CD4-positive, alpha-beta T cell (primary cell): Measurements from ENCODE around the gene ANKRD6. TPM values are rescaled to one million over a fixed set of nuclear protein-coding genes. Genes with fewer than 3 reads are reported as not detected.

Experiments
- ATAC-seq: fragments of 200-7000 bp; cut with Tn5 transposase; one replicate; pipeline ENCODE4 v1.10.0; 2022; ENCODE audit warnings: mild to moderate bottlenecking; ENCODE audit not compliant: poor library complexity
- CTCF ChIA-PET: fragments of 350-600 bp; sonication (Branson Sonifier 250); formaldehyde crosslinking; loops from one replicate; lab custom pipeline; 2021; ENCODE audit warnings: antibody characterized with exemption, inconsistent platforms; lab: Charles Lee
- POLR2A ChIA-PET: fragments of 350-600 bp; sonication (Branson Sonifier 250); formaldehyde crosslinking; loops from one replicate; lab custom pipeline; 2021; ENCODE audit warnings: antibody characterized with exemption, inconsistent platforms; lab: Charles Lee
- DNase-seq, 14 experiments: peaks; one replicate each; pipeline ENCODE4 v3.0.0-alpha.2; 2013 to 2020; ENCODE audit warnings: mixed read lengths in 2 of 14
- H3K27ac ChIP-seq, 2 donors: one replicate each; pipeline versions ENCODE4 v1.5.1 to v1.7.0; 2013; ENCODE audit warnings: low read length in 2 of 2, low read depth in 1 of 2, mild to moderate bottlenecking in 1 of 2
- H3K27me3 ChIP-seq, 2 experiments: 1 replicate in 1 of 2; 2 replicates in 1 of 2; pipeline versions ENCODE4 v1.6.1 to v1.7.0; 2013; ENCODE audit warnings: low read length in 2 of 2, control low read depth in 1 of 2, mild to moderate bottlenecking in 1 of 2, moderate library complexity in 1 of 2; ENCODE audit not compliant: insufficient read depth in 2 of 2, control insufficient read depth in 1 of 2
- H3K36me3 ChIP-seq: one replicate; pipeline ENCODE4 v1.6.1; 2013; ENCODE audit warnings: low read length, control low read depth; ENCODE audit not compliant: insufficient read depth
- H3K4me1 ChIP-seq: one replicate; pipeline ENCODE4 v1.6.1; 2013; ENCODE audit warnings: low read length, control low read depth; ENCODE audit not compliant: insufficient read depth
- H3K4me3 ChIP-seq: one replicate; pipeline ENCODE4 v1.5.1; 2013; ENCODE audit warnings: mild to moderate bottlenecking, low read length, moderate library complexity
- H3K9me3 ChIP-seq, 2 experiments: 1 replicate in 1 of 2; 2 replicates in 1 of 2; pipeline versions ENCODE4 v1.6.1 to v1.7.0; 2013; ENCODE audit warnings: low read length in 2 of 2, mild to moderate bottlenecking in 2 of 2, control low read depth in 1 of 2, moderate library complexity in 1 of 2; ENCODE audit not compliant: control insufficient read depth in 1 of 2, insufficient read depth in 1 of 2
- H3K27ac Mint-ChIP-seq: one replicate; pipeline ENCODE4 v1.8.0; 2020; ENCODE audit warnings: mixed read lengths
- H3K27me3 Mint-ChIP-seq: one replicate; pipeline ENCODE4 v1.8.0; 2021; ENCODE audit warnings: mixed read lengths
- H3K36me3 Mint-ChIP-seq: one replicate; pipeline ENCODE4 v1.8.0; 2021; ENCODE audit warnings: low read depth, mixed read lengths
- H3K4me1 Mint-ChIP-seq: one replicate; pipeline ENCODE4 v1.8.0; 2021; ENCODE audit warnings: low read depth, mixed read lengths
- H3K4me3 Mint-ChIP-seq: one replicate; pipeline ENCODE4 v1.8.0; 2020; ENCODE audit warnings: mild to moderate bottlenecking, mixed read lengths
- H3K9me3 Mint-ChIP-seq: one replicate; pipeline ENCODE4 v1.8.0; 2020; ENCODE audit warnings: mixed read lengths
- intact Hi-C, 2 experiments: fragments of 100-400 bp; cut with DNase I in 1 of 2; cut with micrococcal nuclease in 1 of 2; formaldehyde crosslinking; loops; one replicate each; pipeline versions ENCODE4 v1.15.1 to v1.9.0; 2023 to 2025; cut with DNase I, micrococcal nuclease
- total RNA-seq, 174 experiments: library from RNA in 2 of 174; stranded (reverse) in 2 of 174; gene quantifications; one replicate each; pipeline ENCODE4 v1.2.3 and lab custom pipeline; 2021 to 2026
- TF ChIP-seq, protein P1 (sequence below): fragments of 200-600 bp; IDR thresholded peaks from one replicate; pipeline ENCODE4 v1.8.0; 2022; ENCODE audit warnings: antibody characterized with exemption, mild to moderate bottlenecking

ANKRD6 gene
- total RNA-seq, 2 experiments from 2014 or later, result 3.8 to 4.8 TPM

DNA sequence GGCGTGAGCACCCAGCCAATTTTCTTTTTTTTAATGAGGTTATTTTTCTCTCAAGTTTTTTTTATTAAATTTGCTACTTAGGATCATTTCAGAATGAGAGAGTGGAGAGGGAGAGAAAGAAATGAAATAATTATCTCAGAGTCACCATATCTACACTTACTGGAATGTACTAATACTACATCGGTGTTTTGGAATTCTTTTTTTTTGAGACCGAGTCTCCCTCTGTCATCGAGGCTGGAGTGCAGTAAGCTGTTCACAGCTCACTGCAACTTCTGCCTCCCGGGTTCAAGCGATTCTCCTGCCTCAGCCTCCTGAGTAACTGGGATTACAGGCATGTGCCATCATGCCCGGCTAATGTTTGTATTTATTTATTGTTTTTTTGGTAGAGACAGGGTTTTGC, 27.8 kb downstream of the ANKRD6 start:
- no peak overlapping the region for H3K27ac Mint-ChIP-seq
- H3K4me1 Mint-ChIP-seq, result no peaks in the 10 kb centered on the region
- H3K4me1 ChIP-seq, result no peaks in the 10 kb centered on the region
- peaks cover 2% of the 10 kb centered on the region for H3K9me3 Mint-ChIP-seq
- ChIA-PET POLR2A (no interaction called here), CTCF (no interaction called here)
- H3K36me3 ChIP-seq, result no peaks in the 10 kb centered on the region
- no peak overlapping the region for H3K4me3 ChIP-seq
- H3K27me3 Mint-ChIP-seq, result no peaks in the 10 kb centered on the region
- TF ChIP-seq, protein P1, sequence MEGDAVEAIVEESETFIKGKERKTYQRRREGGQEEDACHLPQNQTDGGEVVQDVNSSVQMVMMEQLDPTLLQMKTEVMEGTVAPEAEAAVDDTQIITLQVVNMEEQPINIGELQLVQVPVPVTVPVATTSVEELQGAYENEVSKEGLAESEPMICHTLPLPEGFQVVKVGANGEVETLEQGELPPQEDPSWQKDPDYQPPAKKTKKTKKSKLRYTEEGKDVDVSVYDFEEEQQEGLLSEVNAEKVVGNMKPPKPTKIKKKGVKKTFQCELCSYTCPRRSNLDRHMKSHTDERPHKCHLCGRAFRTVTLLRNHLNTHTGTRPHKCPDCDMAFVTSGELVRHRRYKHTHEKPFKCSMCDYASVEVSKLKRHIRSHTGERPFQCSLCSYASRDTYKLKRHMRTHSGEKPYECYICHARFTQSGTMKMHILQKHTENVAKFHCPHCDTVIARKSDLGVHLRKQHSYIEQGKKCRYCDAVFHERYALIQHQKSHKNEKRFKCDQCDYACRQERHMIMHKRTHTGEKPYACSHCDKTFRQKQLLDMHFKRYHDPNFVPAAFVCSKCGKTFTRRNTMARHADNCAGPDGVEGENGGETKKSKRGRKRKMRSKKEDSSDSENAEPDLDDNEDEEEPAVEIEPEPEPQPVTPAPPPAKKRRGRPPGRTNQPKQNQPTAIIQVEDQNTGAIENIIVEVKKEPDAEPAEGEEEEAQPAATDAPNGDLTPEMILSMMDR, result no peak
- intact Hi-C loops, result no loop called here
- no peaks in the 10 kb centered on the region for H3K27me3 ChIP-seq
- ATAC-seq, result no peak
- no peak overlapping the region for H3K4me3 Mint-ChIP-seq
- H3K36me3 Mint-ChIP-seq, result no peaks in the 10 kb centered on the region
- no peak for DNase-seq
- H3K27ac ChIP-seq, result no peak overlapping the region
- H3K9me3 ChIP-seq, result no peaks in the 10 kb centered on the region

DNA sequence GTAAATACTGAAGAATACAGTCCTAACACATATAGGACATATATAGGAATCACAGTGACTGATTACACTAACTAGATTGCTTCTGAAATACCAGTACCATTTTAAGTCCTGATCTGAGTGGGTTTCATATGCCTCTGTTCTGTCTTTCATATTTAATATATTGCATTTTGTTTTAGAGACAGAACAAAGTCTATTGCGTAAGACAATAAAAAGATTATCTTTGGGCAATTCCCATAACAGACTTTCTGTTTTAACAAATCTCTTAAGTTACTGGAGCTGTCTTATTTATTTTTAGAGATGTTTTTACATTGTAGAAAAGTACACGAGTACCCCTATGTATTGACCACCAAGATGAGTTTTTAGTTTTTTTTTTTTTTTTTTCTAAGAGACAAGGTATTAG, 29.6 kb downstream of the ANKRD6 start:
- TF ChIP-seq, protein P1, result no peak
- ChIA-PET CTCF (no interaction called here), POLR2A (no interaction called here)
- Histone ChIP-seq H3K36me3 (no peaks in the 10 kb centered on the region), H3K4me3 (no peak overlapping the region), H3K9me3 (no peaks in the 10 kb centered on the region), H3K27ac (no peak overlapping the region), H3K4me1 (no peaks in the 10 kb centered on the region), H3K27me3 (no peaks in the 10 kb centered on the region)
- intact Hi-C loops, result no loop called here
- no peak for ATAC-seq
- no peaks in the 10 kb centered on the region for H3K27me3 Mint-ChIP-seq
- H3K9me3 Mint-ChIP-seq, result no peaks in the 10 kb centered on the region
- H3K27ac Mint-ChIP-seq, result no peak overlapping the region
- no peaks in the 10 kb centered on the region for H3K36me3 Mint-ChIP-seq
- H3K4me3 Mint-ChIP-seq, result no peak overlapping the region
- no peaks in the 10 kb centered on the region for H3K4me1 Mint-ChIP-seq
- DNase-seq, result no peak

DNA sequence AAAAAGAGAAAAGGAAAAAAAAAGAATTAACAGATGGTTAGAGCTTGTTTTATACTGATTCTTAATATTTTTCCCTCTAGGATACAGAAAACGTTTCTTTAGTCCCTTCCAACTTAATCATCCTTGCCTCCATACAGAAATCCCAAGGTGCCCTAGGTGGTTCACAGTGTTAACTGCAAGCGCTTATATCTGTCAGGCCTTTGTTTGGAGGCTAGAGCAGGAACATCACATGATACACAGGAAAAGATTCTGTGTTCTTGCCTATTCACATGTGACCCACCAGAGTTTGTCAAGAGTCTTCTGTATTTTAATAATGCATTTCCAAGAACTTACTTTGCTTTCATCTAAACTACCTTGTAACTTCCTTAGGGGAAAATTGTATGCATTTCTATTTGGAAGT, 31.3 kb downstream of the ANKRD6 start:
- Histone ChIP-seq H3K27ac (no peak overlapping the region), H3K27me3 (no peaks in the 10 kb centered on the region), H3K9me3 (no peaks in the 10 kb centered on the region), H3K4me3 (no peak overlapping the region), H3K36me3 (no peaks in the 10 kb centered on the region), H3K4me1 (no peaks in the 10 kb centered on the region)
- CTCF ChIA-PET, result no interaction called here
- TF ChIP-seq, protein P1, result no peak
- DNase-seq, result no peak
- Mint-ChIP-seq H3K36me3 (no peaks in the 10 kb centered on the region), H3K4me3 (no peak overlapping the region), H3K9me3 (no peaks in the 10 kb centered on the region), H3K4me1 (no peaks in the 10 kb centered on the region), H3K27ac (no peak overlapping the region), H3K27me3 (no peaks in the 10 kb centered on the region)
- ATAC-seq, result no peak
- intact Hi-C loops, result no loop called here
- POLR2A ChIA-PET, result no interaction called here
